H7 (cell line): ENCODE data around the gene SLC11A2. TPM values are rescaled to one million over a fixed set of nuclear protein-coding genes. Genes with fewer than 3 reads are reported as not detected.
A peak's percentile ranks its signal among the peaks of the same experiment; 100 is the strongest.

Source experiments
- DNase-seq: peaks from one replicate; pipeline ENCODE4 v3.0.0; 2012
- H3K27me3 ChIP-seq: 2 replicates; pipeline ENCODE4 v1.6.0; 2011; ENCODE audit warnings: mild to moderate bottlenecking, low read length; ENCODE audit not compliant: control insufficient read depth, insufficient read depth
- H3K36me3 ChIP-seq: replicated peaks from 2 replicates; pipeline ENCODE4 v1.5.1; 2011; ENCODE audit warnings: low read length; ENCODE audit not compliant: control insufficient read depth, insufficient read depth
- H3K4me3 ChIP-seq: 2 replicates; pipeline ENCODE4 v1.5.1; 2011; ENCODE audit warnings: low read depth, mild to moderate bottlenecking, control low read depth, low read length, moderate library complexity; ENCODE audit not compliant: insufficient read depth
- total RNA-seq: library from RNA; depleted of rRNA; stranded (reverse); fragments of >200 nt; shearing (Covaris generic); gene quantifications from 2 replicates; pipeline ENCODE4 v1.2.3, GENCODE V29; 2014

The SLC11A2 gene
- total RNA-seq, 1 experiment from 2014 or later: 44.9 TPM

- Histone ChIP-seq H3K36me3 (peaks cover 33% of the 10 kb centered on the region), H3K4me3 (no peak overlapping the region), H3K27me3 (no peaks in the 10 kb centered on the region)
- DNase-seq: no peak
Measured at GRCh38 chr12:50990791-50991190, 35.4 kb downstream of the SLC11A2 start.

- Histone ChIP-seq H3K36me3 (peaks cover 31% of the 10 kb centered on the region), H3K4me3 (no peak overlapping the region), H3K27me3 (no peaks in the 10 kb centered on the region)
- no peak for DNase-seq
Measured at GRCh38 chr12:50990147-50990727, 35.9 kb downstream of the SLC11A2 start.

- H3K27me3 ChIP-seq: no peaks in the 10 kb centered on the region
- H3K36me3 ChIP-seq: peaks cover 29% of the 10 kb centered on the region
- DNase-seq: no peak
- H3K4me3 ChIP-seq: no peak overlapping the region
Measured at GRCh38 chr12:50988871-50989270, 37.3 kb downstream of the SLC11A2 start.

- DNase-seq: no peak
- no peak overlapping the region for H3K4me3 ChIP-seq
- peaks cover 27% of the 10 kb centered on the region for H3K36me3 ChIP-seq
- no peaks in the 10 kb centered on the region for H3K27me3 ChIP-seq
Measured at GRCh38 chr12:50988051-50988450, 38.1 kb downstream of the SLC11A2 start.

GRCh38 chr12:50986966-50987737 lies 39.0 kb downstream of the SLC11A2 start:
- peak; percentile 48 for DNase-seq
- no peaks in the 10 kb centered on the region for H3K27me3 ChIP-seq
- peaks cover 22% of the 10 kb centered on the region for H3K36me3 ChIP-seq

GRCh38 chr12:50985322-50985721 lies 40.9 kb downstream of the SLC11A2 start:
- no peak overlapping the region for H3K4me3 ChIP-seq
- no peaks in the 10 kb centered on the region for H3K27me3 ChIP-seq
- peaks cover 9% of the 10 kb centered on the region for H3K36me3 ChIP-seq
- DNase-seq: no peak

More at GRCh38 chr12:50986966-50987737, 39.0 kb downstream of the SLC11A2 start:
- H3K4me3 ChIP-seq: no peak overlapping the region

GRCh38 chr12:50984586-50985298 lies 41.4 kb downstream of the SLC11A2 start:
- no peaks in the 10 kb centered on the region for H3K27me3 ChIP-seq
- peaks cover 7% of the 10 kb centered on the region for H3K36me3 ChIP-seq
- no peak for DNase-seq
- no peak overlapping the region for H3K4me3 ChIP-seq

- no peak overlapping the region for H3K4me3 ChIP-seq
- no peaks in the 10 kb centered on the region for H3K27me3 ChIP-seq
- H3K36me3 ChIP-seq: no peaks in the 10 kb centered on the region
- no peak for DNase-seq
Measured at GRCh38 chr12:50981319-50982239, 44.6 kb downstream of the SLC11A2 start.

- Histone ChIP-seq H3K36me3 (no peaks in the 10 kb centered on the region), H3K27me3 (no peaks in the 10 kb centered on the region), H3K4me3 (no peak overlapping the region)
- no peak for DNase-seq
Measured at GRCh38 chr12:50980545-50980944, 45.6 kb downstream of the SLC11A2 start.

- H3K4me3 ChIP-seq: no peak overlapping the region
- no peaks in the 10 kb centered on the region for H3K36me3 ChIP-seq
- no peaks in the 10 kb centered on the region for H3K27me3 ChIP-seq
- no peak for DNase-seq
Measured at GRCh38 chr12:50979369-50980052, 46.7 kb downstream of the SLC11A2 start.

GRCh38 chr12:50971946-50972345 lies 54.2 kb downstream of the SLC11A2 start:
- Histone ChIP-seq H3K27me3 (no peaks in the 10 kb centered on the region), H3K36me3 (no peaks in the 10 kb centered on the region; the same call in 1 of the 2 replicates), H3K4me3 (no peak overlapping the region)
- DNase-seq: no peak

GRCh38 chr12:50964432-50964831 lies 61.8 kb downstream of the SLC11A2 start:
- Histone ChIP-seq H3K36me3 (no peaks in the 10 kb centered on the region), H3K27me3 (no peaks in the 10 kb centered on the region), H3K4me3 (no peak overlapping the region)
- no peak for DNase-seq

- Histone ChIP-seq H3K27me3 (no peaks in the 10 kb centered on the region), H3K4me3 (no peak overlapping the region), H3K36me3 (no peaks in the 10 kb centered on the region)
- DNase-seq: no peak
Measured at GRCh38 chr12:50961708-50962107, 64.5 kb downstream of the SLC11A2 start.

GRCh38 chr12:50960130-50960529 lies 66.1 kb downstream of the SLC11A2 start:
- H3K4me3 ChIP-seq: no peak overlapping the region
- DNase-seq: no peak

More at GRCh38 chr12:50960130-50960529, 66.1 kb downstream of the SLC11A2 start:
- H3K27me3 ChIP-seq: no peaks in the 10 kb centered on the region
- H3K36me3 ChIP-seq: no peaks in the 10 kb centered on the region
